GM23338 (cell line): ENCODE data around the gene MIEN1. TPM values are rescaled to one million over a fixed set of nuclear protein-coding genes. Genes with fewer than 3 reads are reported as not detected.

Experiments
- ATAC-seq: fragments of 200-7000 bp; cut with Tn5 transposase; 3 replicates; pipeline ENCODE4 v1.9.1; 2020
- DNase-seq: peaks from one replicate; pipeline ENCODE4 v3.0.0-alpha.2; 2015; ENCODE audit warnings: low spot score
- H2AFZ ChIP-seq: fragments of 200-600 bp; sonication (generic); 2 replicates; pipeline ENCODE4 v1.8.0; 2016; ENCODE audit warnings: antibody characterized with exemption, mild to moderate bottlenecking, moderate library complexity
- H3F3A ChIP-seq: fragments of 200-600 bp; sonication (generic); replicated peaks from 2 replicates; pipeline ENCODE4 v1.8.0; 2017; ENCODE audit warnings: antibody characterized with exemption, mixed run types, low read depth
- H3K27ac ChIP-seq: fragments of 200-600 bp; sonication (generic); 2 replicates; pipeline ENCODE4 v1.6.1; 2016; ENCODE audit warnings: low read depth
- H3K27me3 ChIP-seq: fragments of 200-600 bp; sonication (generic); 2 replicates; pipeline ENCODE4 v1.8.0; 2016; ENCODE audit warnings: mild to moderate bottlenecking, mixed run types, moderate library complexity; ENCODE audit not compliant: insufficient read depth
- H3K36me3 ChIP-seq: fragments of 200-600 bp; sonication (generic); 2 replicates; pipeline ENCODE4 v1.8.0; 2016; ENCODE audit warnings: mild to moderate bottlenecking; ENCODE audit not compliant: insufficient read depth
- H3K4me1 ChIP-seq: fragments of 200-600 bp; sonication (generic); 2 replicates; pipeline ENCODE4 v1.8.0; 2016; ENCODE audit warnings: mild to moderate bottlenecking, moderate library complexity; ENCODE audit not compliant: insufficient read depth
- H3K4me2 ChIP-seq: fragments of 200-600 bp; sonication (generic); 2 replicates; pipeline ENCODE4 v1.7.1; 2017; ENCODE audit warnings: mixed run types
- H3K4me3 ChIP-seq: fragments of 200-600 bp; sonication (generic); 2 replicates; pipeline ENCODE4 v1.6.1; 2016; ENCODE audit warnings: mixed run types
- H3K79me2 ChIP-seq: fragments of 200-600 bp; sonication (generic); replicated peaks from 2 replicates; pipeline ENCODE4 v1.8.0; 2017; ENCODE audit warnings: mild to moderate bottlenecking; ENCODE audit not compliant: insufficient read depth
- H3K9me2 ChIP-seq: fragments of 200-600 bp; sonication (generic); 2 replicates; pipeline ENCODE4 v1.8.0; 2017; ENCODE audit not compliant: insufficient read depth
- H4K20me1 ChIP-seq: fragments of 200-600 bp; sonication (generic); replicated peaks from 2 replicates; pipeline ENCODE4 v1.8.0; 2017; ENCODE audit warnings: mild to moderate bottlenecking; ENCODE audit not compliant: insufficient read depth
- H3K27ac Mint-ChIP-seq: 2 replicates; pipeline ENCODE4 v1.8.0; 2020; ENCODE audit warnings: inconsistent platforms, mild to moderate bottlenecking, moderate library complexity, mixed read lengths
- H3K27me3 Mint-ChIP-seq: 3 replicates; pipeline ENCODE4 v1.8.0; 2022; ENCODE audit warnings: low read depth, mild to moderate bottlenecking, moderate library complexity, mixed read lengths, inconsistent platforms; ENCODE audit not compliant: insufficient read depth, poor library complexity
- H3K36me3 Mint-ChIP-seq: 3 replicates; pipeline ENCODE4 v1.8.0; 2021; ENCODE audit warnings: low read depth, mild to moderate bottlenecking, inconsistent platforms, moderate library complexity, mixed read lengths
- H3K4me1 Mint-ChIP-seq: 3 replicates; pipeline ENCODE4 v1.8.0; 2020; ENCODE audit warnings: mild to moderate bottlenecking, inconsistent platforms, mixed read lengths
- H3K4me3 Mint-ChIP-seq: 3 replicates; pipeline ENCODE4 v1.8.0; 2021; ENCODE audit warnings: moderate library complexity, mild to moderate bottlenecking, inconsistent platforms, mixed read lengths
- H3K9me3 Mint-ChIP-seq: 3 replicates; pipeline ENCODE4 v1.8.0; 2020; ENCODE audit warnings: moderate library complexity, mild to moderate bottlenecking, inconsistent platforms, mixed read lengths
- ETS1 ChIP-seq: IDR thresholded peaks from 2 replicates; pipeline ENCODE4 v1.6.1; 2016; ENCODE audit warnings: antibody characterized with exemption
- EZH2 ChIP-seq: fragments of 200-600 bp; sonication (generic); IDR thresholded peaks from one replicate; pipeline ENCODE4 v1.8.0; 2017; ENCODE audit warnings: antibody characterized with exemption, mild to moderate bottlenecking, low read depth; ENCODE audit not compliant: unreplicated experiment
- EZH2phosphoT487 ChIP-seq: fragments of 200-600 bp; sonication (generic); IDR thresholded peaks from one replicate; pipeline ENCODE4 v1.8.1; 2018; ENCODE audit warnings: antibody characterized with exemption; ENCODE audit not compliant: unreplicated experiment
- POLR2AphosphoS5 ChIP-seq: IDR thresholded peaks from 2 replicates; pipeline ENCODE4 v1.6.1; 2016; ENCODE audit warnings: antibody characterized with exemption, low read depth
- REST ChIP-seq: IDR thresholded peaks from one replicate; pipeline ENCODE4 v1.6.1; 2018; ENCODE audit warnings: antibody characterized with exemption; ENCODE audit not compliant: unreplicated experiment
- STAT1 ChIP-seq: IDR thresholded peaks from one replicate; pipeline ENCODE4 v1.6.1; 2016; ENCODE audit warnings: antibody characterized with exemption; ENCODE audit not compliant: unreplicated experiment
- ZNF114 ChIP-seq: fragments of 250-450 bp; sonication (Bioruptor Pico); IDR thresholded peaks from 2 replicates; pipeline ENCODE4 v1.5.0; 2020; ENCODE audit warnings: mild to moderate bottlenecking, moderate library complexity
- ZNF331 ChIP-seq: fragments of 250-450 bp; sonication (Bioruptor Pico); IDR thresholded peaks from 2 replicates; pipeline ENCODE4 v1.5.0; 2020; ENCODE audit warnings: low read depth, mild to moderate bottlenecking, moderate library complexity
- ZNF462 ChIP-seq: fragments of 250-450 bp; sonication (Bioruptor Pico); IDR thresholded peaks from 2 replicates; pipeline ENCODE4 v1.5.0; 2020; ENCODE audit warnings: mild to moderate bottlenecking, moderate library complexity
- polyA plus RNA-seq: library from polyadenylated mRNA; unstranded; fragments of >200 nt; fragmentation: Nextera tagmentation; extraction: Ambion mirVana; gene quantifications from 2 replicates; pipeline ENCODE4 v1.2.1, GENCODE V29; 2016
- total RNA-seq: library from RNA; depleted of rRNA; stranded (reverse); fragments of >200 nt; shearing (Covaris generic); gene quantifications from 2 replicates; pipeline ENCODE4 v1.2.3, GENCODE V29; 2014

Gene MIEN1
- total and polyA plus RNA-seq, 2 experiments from 2014 or later, result 37.1 to 91.8 TPM

- no peak for DNase-seq
- no peaks in the 10 kb centered on the region for H3K79me2 ChIP-seq
- H3K4me1 Mint-ChIP-seq, result peaks cover 34% of the 10 kb centered on the region
- H3K27me3 Mint-ChIP-seq, result peaks cover 25% of the 10 kb centered on the region
- no peaks in the 10 kb centered on the region; the same call in 1 of the 2 replicates for H4K20me1 ChIP-seq
- H3K36me3 ChIP-seq, result 0 out of 2 replicates have a peak, but pooled peaks cover 4% of the 10 kb centered on the region
- no peak for ATAC-seq
- no peak overlapping the region for H3K4me2 ChIP-seq
- H3F3A ChIP-seq, result peaks cover 16% of the 10 kb centered on the region
- no peak for TF ChIP-seq EZH2phosphoT487
- TF ChIP-seq ZNF331 (CRISPR knock-in tag), result no peak
- peaks cover 30% of the 10 kb centered on the region for H3K4me1 ChIP-seq
- H2AFZ ChIP-seq, result no peak overlapping the region
- no peaks in the 10 kb centered on the region for H3K27me3 ChIP-seq
- H3K9me3 Mint-ChIP-seq, result no peaks in the 10 kb centered on the region; the same call in 1 of the 3 replicates
- H3K9me2 ChIP-seq, result no peaks in the 10 kb centered on the region
- no peak overlapping the region; the same call in 2 of the 3 replicates for H3K4me3 Mint-ChIP-seq
- H3K4me3 ChIP-seq, result no peak overlapping the region
- no peak overlapping the region for H3K27ac Mint-ChIP-seq
- peaks cover 14% of the 10 kb centered on the region for H3K36me3 Mint-ChIP-seq
- no peak overlapping the region for H3K27ac ChIP-seq
These were observed 2.3 kb upstream of the MIEN1 start for GRCh38 chr17:39732586-39732985.

GRCh38 chr17:39729280-39729851 lies 966 bp downstream of the MIEN1 start:
- Histone ChIP-seq H3K27ac (peak overlapping the region; percentile 90), H3K27me3 (no peaks in the 10 kb centered on the region), H2AFZ (no peak overlapping the region; the same call in 1 of the 2 replicates), H3F3A (peaks cover 21% of the 10 kb centered on the region), H3K9me2 (no peaks in the 10 kb centered on the region), H4K20me1 (no peaks in the 10 kb centered on the region; the same call in 1 of the 2 replicates), H3K36me3 (peaks cover 11% of the 10 kb centered on the region; the same call in 1 of the 2 replicates), H3K4me2 (peak overlapping the region; percentile 95), H3K4me3 (peak overlapping the region; percentile 81), H3K4me1 (peaks cover 15% of the 10 kb centered on the region), H3K79me2 (no peaks in the 10 kb centered on the region)
- peaks cover 32% of the 10 kb centered on the region for H3K27me3 Mint-ChIP-seq
- H3K9me3 Mint-ChIP-seq, result no peaks in the 10 kb centered on the region; the same call in 2 of the 3 replicates
- peak overlapping the region; percentile 88 for H3K27ac Mint-ChIP-seq
- peak overlapping the region; percentile 85 for H3K4me3 Mint-ChIP-seq
- H3K4me1 Mint-ChIP-seq, result peaks cover 17% of the 10 kb centered on the region
- no peak for TF ChIP-seq EZH2
- no peak for TF ChIP-seq STAT1
- TF ChIP-seq ZNF331 (CRISPR knock-in tag), result no peak
- no peak for TF ChIP-seq ZNF114
- TF ChIP-seq POLR2AphosphoS5, result no peak
- no peak for TF ChIP-seq REST
- TF ChIP-seq ETS1, result no peak
- TF ChIP-seq ZNF462, result no peak
- ATAC-seq, result no peak
- peaks cover 46% of the 10 kb centered on the region for H3K36me3 Mint-ChIP-seq
- no peak for DNase-seq
